Common myeloid progenitor, CD34-positive (primary cell): ENCODE results near the gene CCN6.

Experiments used
- CTCF ChIA-PET: fragments of 350-600 bp; sonication (Branson Sonifier 250); formaldehyde crosslinking; loops from one replicate; lab custom pipeline; 2021; ENCODE audit warnings: antibody characterized with exemption; lab: Charles Lee
- POLR2A ChIA-PET: fragments of 350-600 bp; sonication (Branson Sonifier 250); formaldehyde crosslinking; loops from one replicate; lab custom pipeline; 2021; ENCODE audit warnings: antibody characterized with exemption; lab: Charles Lee
- DNase-seq, 3 donors: peaks; one replicate each; pipeline versions ENCODE4 v3.0.0 to v3.0.0-alpha.2; 2013
- H3K27ac ChIP-seq, 2 experiments: 1 replicate in 1 of 2; 2 replicates in 1 of 2; pipeline ENCODE4 v1.7.0; 2013; ENCODE audit warnings: inconsistent platforms in 2 of 2, low read length in 2 of 2, mild to moderate bottlenecking in 2 of 2, low read depth in 1 of 2, moderate library complexity in 1 of 2; ENCODE audit not compliant: severe bottlenecking in 2 of 2, insufficient read depth in 1 of 2, poor library complexity in 1 of 2
- H3K27me3 ChIP-seq, 5 experiments: replicated peaks in 2 of 5; 1 replicate in 3 of 5; 2 replicates in 2 of 5; pipeline versions ENCODE4 v1.6.1 to v1.7.0; 2013; ENCODE audit warnings: low read length in 4 of 5, mild to moderate bottlenecking in 2 of 5, moderate library complexity in 2 of 5, inconsistent platforms in 1 of 5; ENCODE audit not compliant: insufficient read depth in 5 of 5, control insufficient read depth in 4 of 5
- H3K36me3 ChIP-seq, 4 experiments: 1 replicate in 2 of 4; 2 replicates in 2 of 4; pipeline versions ENCODE4 v1.6.1 to v1.7.0; 2013; ENCODE audit warnings: low read length in 3 of 4, control low read depth in 1 of 4, mild to moderate bottlenecking in 1 of 4; ENCODE audit not compliant: control insufficient read depth in 4 of 4, insufficient read depth in 4 of 4
- H3K4me1 ChIP-seq, 4 experiments: 1 replicate in 3 of 4; 2 replicates in 1 of 4; pipeline versions ENCODE4 v1.6.1 to v1.7.1; 2013; ENCODE audit warnings: low read length in 3 of 4, mild to moderate bottlenecking in 3 of 4, control low read depth in 1 of 4, inconsistent platforms in 1 of 4, moderate library complexity in 1 of 4; ENCODE audit not compliant: control insufficient read depth in 4 of 4, insufficient read depth in 4 of 4; ENCODE audit errors: control extremely low read depth in 1 of 4
- H3K4me3 ChIP-seq, 7 experiments: 1 replicate in 4 of 7; 2 replicates in 3 of 7; pipeline versions ENCODE4 v1.5.1 to v1.7.0; 2013; ENCODE audit warnings: mild to moderate bottlenecking in 7 of 7, low read length in 6 of 7, moderate library complexity in 6 of 7, inconsistent platforms in 2 of 7, low read depth in 2 of 7, control low read depth in 1 of 7; ENCODE audit not compliant: insufficient read depth in 4 of 7, control insufficient read depth in 1 of 7; ENCODE audit errors: extremely low read depth in 1 of 7
- H3K9me3 ChIP-seq, 5 experiments: 1 replicate in 4 of 5; 2 replicates in 1 of 5; pipeline versions ENCODE4 v1.6.1 to v1.7.1; 2013; ENCODE audit warnings: low read length in 4 of 5, mild to moderate bottlenecking in 2 of 5, inconsistent platforms in 1 of 5, low read depth in 1 of 5, moderate library complexity in 1 of 5; ENCODE audit not compliant: control insufficient read depth in 4 of 5, insufficient read depth in 2 of 5; ENCODE audit errors: control extremely low read depth in 1 of 5
- WGBS: methylation state at CpG from one replicate; pipeline ENCODE4 v1.1.5; 2013; ENCODE audit not compliant: insufficient coverage; 5-methylcytosine and 5-hydroxymethylcytosine counted together

CCN6 gene

DNA sequence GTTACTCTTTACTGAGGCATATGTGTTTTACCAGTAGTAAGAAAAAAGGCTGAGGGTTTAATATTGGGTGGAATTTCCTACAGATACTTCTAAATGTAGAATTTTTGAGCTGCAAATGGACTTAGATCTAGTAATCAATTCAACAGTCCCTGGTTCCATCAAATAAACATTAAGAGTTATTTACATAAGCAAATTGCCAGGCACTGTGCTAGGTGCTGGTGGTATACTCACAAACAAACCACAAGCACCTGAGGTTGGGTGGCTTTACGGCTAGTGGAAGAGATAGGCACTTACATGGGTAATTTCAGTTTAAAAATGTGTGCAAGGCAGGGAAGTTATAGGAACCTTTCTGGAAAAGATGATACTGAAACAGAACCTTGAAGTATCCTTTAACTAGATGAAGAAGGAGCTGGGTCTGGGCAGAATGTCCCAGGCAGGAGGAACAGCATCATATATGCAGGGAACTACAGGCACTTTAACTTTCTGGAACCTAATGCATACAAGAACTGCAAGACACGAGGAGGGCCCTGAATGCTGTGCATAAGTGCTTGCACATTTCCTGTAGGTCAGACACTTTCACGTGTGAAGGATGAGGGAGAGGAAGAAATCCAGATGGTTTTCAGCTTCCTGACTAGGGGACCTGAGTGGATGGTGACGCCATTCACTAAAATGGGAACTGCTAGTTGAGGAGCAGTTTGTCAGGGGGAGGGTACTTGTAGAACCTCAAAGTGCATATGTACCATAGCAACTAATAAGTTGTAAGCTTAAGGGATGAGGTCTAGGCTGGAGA lies 4.5 kb downstream of the CCN6 start:
- H3K4me3 ChIP-seq: no peak overlapping the region
- POLR2A ChIA-PET: no interaction called here
- CTCF ChIA-PET: interaction anchor here (0.6 to 3.9 kb wide), 4 partner anchors 8 to 30 kb away, joined by 3 to 22 read pairs (median 3); no protein-coding TSS in a partner anchor
- WGBS: 0% methylated on average over 1 of the region's 4 CpGs
- DNase-seq: peak; percentile 9 to 57 (median 53)
- no peaks in the 10 kb centered on the region for H3K9me3 ChIP-seq
- H3K4me1 ChIP-seq: peaks cover 0 to 4% (median 0%) of the 10 kb centered on the region in 4 experiments
- no peaks in the 10 kb centered on the region for H3K27me3 ChIP-seq
- H3K27ac ChIP-seq: no peak overlapping the region
- H3K36me3 ChIP-seq: no peaks in the 10 kb centered on the region

DNA sequence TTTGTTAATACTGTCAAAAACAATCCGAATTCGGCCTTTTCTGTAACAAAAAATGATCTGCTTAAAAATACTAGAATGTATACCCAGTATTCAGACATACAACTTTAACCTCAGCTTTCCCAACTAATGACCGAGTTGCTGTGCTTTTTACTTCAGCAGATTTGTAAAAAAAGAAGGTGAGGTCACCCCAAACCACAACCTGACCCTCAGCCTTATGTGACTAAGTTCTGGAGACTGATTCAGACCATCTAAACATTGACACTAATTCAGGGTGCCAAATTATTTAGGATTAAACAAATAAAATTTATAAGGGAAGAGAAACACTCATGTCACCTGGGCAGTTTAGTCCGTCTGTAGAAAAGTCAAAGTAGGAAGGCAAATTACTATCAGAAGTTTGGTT lies 7.7 kb downstream of the CCN6 start:
- Histone ChIP-seq H3K36me3 (no peaks in the 10 kb centered on the region), H3K27me3 (no peaks in the 10 kb centered on the region), H3K9me3 (no peaks in the 10 kb centered on the region), H3K4me1 (peaks cover 0 to 4% (median 0%) of the 10 kb centered on the region in 4 experiments), H3K27ac (no peak overlapping the region), H3K4me3 (no peak overlapping the region)
- ChIA-PET CTCF (interaction anchor here (1.5 kb wide), 1 partner anchor 25 kb away, joined by 4 read pairs; no protein-coding TSS in a partner anchor), POLR2A (no interaction called here)
- WGBS: 100% methylated on average over 3 of the region's 4 CpGs
- no peak for DNase-seq

DNA sequence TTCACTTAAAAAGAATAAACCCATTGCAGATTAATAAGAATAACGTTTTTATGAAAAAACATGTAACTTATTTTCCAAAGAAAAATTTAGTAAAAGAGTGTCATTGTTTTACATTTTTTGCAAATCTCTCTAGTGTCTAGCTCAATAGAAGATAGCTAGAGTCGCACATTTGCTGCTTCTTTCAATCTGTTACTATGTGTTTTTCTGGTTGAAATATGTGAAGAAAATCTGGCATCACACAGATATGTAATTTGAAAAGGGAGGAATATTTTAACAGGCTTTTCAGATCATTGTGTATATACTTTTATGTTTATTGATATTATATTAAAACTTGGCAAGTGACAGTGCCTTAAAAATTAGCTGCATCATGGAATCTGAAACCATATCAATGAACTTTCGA lies 9.1 kb downstream of the CCN6 start:
- no CpG with 5 or more reads among the region's 3 CpGs for WGBS
- CTCF ChIA-PET: interaction anchor here (0.7 to 1.5 kb wide), 3 partner anchors 23 to 415 kb away, joined by 3 to 4 read pairs (median 4); no protein-coding TSS in a partner anchor
- no peak overlapping the region for H3K27ac ChIP-seq
- H3K4me3 ChIP-seq: no peak overlapping the region
- no peaks in the 10 kb centered on the region for H3K36me3 ChIP-seq
- no peaks in the 10 kb centered on the region for H3K9me3 ChIP-seq
- no peaks in the 10 kb centered on the region for H3K27me3 ChIP-seq
- DNase-seq: no peak
- H3K4me1 ChIP-seq: peaks cover 0 to 4% (median 0%) of the 10 kb centered on the region in 4 experiments
- POLR2A ChIA-PET: no interaction called here

DNA sequence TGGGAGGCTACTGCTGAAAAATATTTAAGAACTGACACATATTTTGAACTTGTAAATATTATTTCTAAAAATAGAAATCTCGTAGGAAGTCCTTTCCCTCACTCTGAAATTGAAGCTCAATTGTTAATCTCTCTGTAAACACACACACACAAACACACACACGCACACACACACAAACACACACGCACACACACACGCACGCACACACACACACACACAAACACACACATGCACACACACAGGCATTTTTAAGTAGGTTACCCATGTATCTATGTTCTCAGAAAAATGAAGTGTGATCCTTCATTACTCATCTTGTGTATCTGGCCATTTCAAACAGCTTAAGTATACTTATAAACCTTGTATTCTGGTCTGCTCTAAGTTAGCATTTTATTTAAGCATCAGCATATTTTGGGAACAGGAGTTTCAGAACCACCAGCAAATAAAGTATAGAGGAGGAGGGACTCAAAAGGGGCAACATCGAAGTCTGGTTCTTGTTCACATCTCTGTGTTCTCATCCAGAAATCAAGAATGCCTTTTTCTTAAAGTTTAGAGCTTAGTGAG lies 11.6 kb downstream of the CCN6 start:
- DNase-seq: no peak
- Histone ChIP-seq H3K9me3 (no peaks in the 10 kb centered on the region), H3K27ac (no peak overlapping the region), H3K4me1 (no peaks in the 10 kb centered on the region), H3K27me3 (no peaks in the 10 kb centered on the region), H3K36me3 (peaks cover 0 to 5% (median 2%) of the 10 kb centered on the region in 4 experiments), H3K4me3 (no peak overlapping the region)
- POLR2A ChIA-PET: no interaction called here
- WGBS: no CpG with 5 or more reads among the region's 6 CpGs
- CTCF ChIA-PET: interaction anchor here (1.0 to 1.5 kb wide), 2 partner anchors 10 to 21 kb away, joined by 3 to 5 read pairs; no protein-coding TSS in a partner anchor

DNA sequence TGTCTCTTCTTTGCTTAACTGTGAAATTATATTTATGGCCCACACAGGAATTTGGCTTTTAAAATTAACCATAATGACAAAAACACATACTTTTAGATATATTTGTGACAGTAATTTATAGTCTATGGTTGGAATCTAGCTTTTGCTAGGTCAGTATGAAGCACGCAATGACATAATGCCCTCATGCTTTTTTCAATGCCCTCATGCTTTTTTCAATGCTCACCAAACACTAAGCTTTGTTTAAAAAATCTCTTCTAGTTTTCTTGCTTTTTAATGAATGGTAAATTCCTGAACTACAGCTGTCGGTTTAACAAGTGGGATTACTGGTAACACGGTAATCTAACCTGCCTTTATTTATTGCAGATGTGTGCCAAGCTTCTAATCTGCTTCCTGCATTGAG lies 12.7 kb downstream of the CCN6 start:
- 8% methylated on average over 2 of the region's 3 CpGs for WGBS
- H3K4me3 ChIP-seq: no peak overlapping the region
- ChIA-PET CTCF (interaction anchor here (1.1 kb wide), 1 partner anchor 8 kb away, joined by 3 read pairs; no protein-coding TSS in a partner anchor), POLR2A (no interaction called here)
- no peak for DNase-seq
- no peaks in the 10 kb centered on the region for H3K27me3 ChIP-seq
- H3K9me3 ChIP-seq: no peaks in the 10 kb centered on the region
- no peak overlapping the region for H3K27ac ChIP-seq
- H3K4me1 ChIP-seq: no peaks in the 10 kb centered on the region
- peaks cover 0 to 12% (median 7%) of the 10 kb centered on the region in 4 experiments for H3K36me3 ChIP-seq

DNA sequence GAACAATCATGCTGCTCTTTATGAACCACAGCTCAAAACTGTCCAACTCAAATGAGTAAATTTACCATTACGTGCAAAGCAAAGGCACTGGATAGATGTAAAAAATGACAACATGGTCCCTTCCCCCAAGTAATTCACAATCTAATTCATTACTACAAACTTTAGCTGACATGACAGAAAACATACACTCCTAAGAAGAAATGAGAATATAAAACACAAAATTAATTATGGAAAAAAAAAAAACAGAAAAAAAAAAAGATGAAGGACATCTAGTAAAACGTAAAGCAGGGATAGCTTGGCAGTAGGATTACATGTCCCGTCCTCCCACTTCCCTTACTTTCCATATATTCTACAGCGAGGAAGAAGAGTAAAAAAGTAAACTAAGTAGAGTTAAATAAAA lies 27.7 kb downstream of the CCN6 start:
- Histone ChIP-seq H3K27ac (no peak overlapping the region), H3K4me1 (peaks cover 0 to 4% (median 2%) of the 10 kb centered on the region in 4 experiments), H3K4me3 (no peak overlapping the region), H3K36me3 (peaks cover 0 to 23% (median 10%) of the 10 kb centered on the region in 4 experiments), H3K9me3 (no peaks in the 10 kb centered on the region), H3K27me3 (no peaks in the 10 kb centered on the region)
- CTCF ChIA-PET: interaction anchor here (2.4 kb wide), 1 partner anchor 82 kb away, joined by 7 read pairs; no protein-coding TSS in a partner anchor
- WGBS: no CpG with 5 or more reads among the region's 4 CpGs
- DNase-seq: no peak
- POLR2A ChIA-PET: no interaction called here
